Tibial nerve (tissue), 4 donors: Measurements from ENCODE around the gene FARP1.

ENCODE experiments used
- EP300 ChIP-seq, 2 donors: sonication (generic); formaldehyde crosslinking; IDR thresholded peaks; one replicate each; pipeline ENCODE4 v1.6.1; 2017; ENCODE audit warnings: antibody characterized with exemption in 2 of 2, mild to moderate bottlenecking in 1 of 2
- TF ChIP-seq, protein P1 (sequence below), 5 experiments: fragments of 200-600 bp in 3 of 5; fragments of 450-650 bp in 2 of 5; sonication (generic) in 3 of 5; IDR thresholded peaks; one replicate each; pipeline ENCODE4 v1.5.1; 2016 to 2019; ENCODE audit warnings: antibody characterized with exemption in 5 of 5, mild to moderate bottlenecking in 3 of 5, moderate library complexity in 2 of 5

DNA sequence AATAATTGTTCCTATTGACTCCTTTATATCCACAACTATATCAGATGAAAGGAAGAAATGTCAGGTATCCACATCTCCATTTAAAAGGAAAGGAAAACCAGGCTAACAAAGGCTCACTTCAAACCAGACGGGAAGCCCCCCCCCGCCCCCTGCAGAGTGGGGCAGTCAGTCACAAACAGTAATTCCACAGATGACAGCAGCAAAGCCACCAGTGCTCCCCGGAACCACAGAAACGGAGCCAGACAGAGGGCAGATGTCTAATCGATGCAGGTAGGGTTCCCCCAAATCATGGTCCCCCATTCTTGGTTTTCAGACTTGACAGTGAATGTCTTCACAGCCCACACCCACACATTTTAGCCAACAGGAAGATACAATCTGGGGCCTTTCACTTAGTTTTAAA, 333.2 kb downstream of the FARP1 start:
- TF ChIP-seq, protein P1, sequence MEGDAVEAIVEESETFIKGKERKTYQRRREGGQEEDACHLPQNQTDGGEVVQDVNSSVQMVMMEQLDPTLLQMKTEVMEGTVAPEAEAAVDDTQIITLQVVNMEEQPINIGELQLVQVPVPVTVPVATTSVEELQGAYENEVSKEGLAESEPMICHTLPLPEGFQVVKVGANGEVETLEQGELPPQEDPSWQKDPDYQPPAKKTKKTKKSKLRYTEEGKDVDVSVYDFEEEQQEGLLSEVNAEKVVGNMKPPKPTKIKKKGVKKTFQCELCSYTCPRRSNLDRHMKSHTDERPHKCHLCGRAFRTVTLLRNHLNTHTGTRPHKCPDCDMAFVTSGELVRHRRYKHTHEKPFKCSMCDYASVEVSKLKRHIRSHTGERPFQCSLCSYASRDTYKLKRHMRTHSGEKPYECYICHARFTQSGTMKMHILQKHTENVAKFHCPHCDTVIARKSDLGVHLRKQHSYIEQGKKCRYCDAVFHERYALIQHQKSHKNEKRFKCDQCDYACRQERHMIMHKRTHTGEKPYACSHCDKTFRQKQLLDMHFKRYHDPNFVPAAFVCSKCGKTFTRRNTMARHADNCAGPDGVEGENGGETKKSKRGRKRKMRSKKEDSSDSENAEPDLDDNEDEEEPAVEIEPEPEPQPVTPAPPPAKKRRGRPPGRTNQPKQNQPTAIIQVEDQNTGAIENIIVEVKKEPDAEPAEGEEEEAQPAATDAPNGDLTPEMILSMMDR (IDR thresholded peaks at IDR 0.05): no peak
- TF ChIP-seq EP300 (IDR thresholded peaks at IDR 0.05): no peak
